HCT116 (cell line): ENCODE measurements around the gene SLC66A1.

Source experiments
- CBX3 ChIP-seq: IDR thresholded peaks from 2 replicates; pipeline ENCODE4 v1.6.1; 2012; ENCODE audit warnings: low read depth
- CEBPB ChIP-seq: IDR thresholded peaks from 2 replicates; pipeline ENCODE4 v1.6.1; 2012; ENCODE audit warnings: low read depth
- CTCF ChIP-seq, 3 experiments: fragments of 200-600 bp in 1 of 3; sonication (generic) in 1 of 3; IDR thresholded peaks in 2 of 3; conservative IDR thresholded peaks in 1 of 3; 2 replicates each; pipeline ENCODE4 v1.5.1; 2012 to 2017; ENCODE audit warnings: low read depth in 2 of 3, low read length in 2 of 3, antibody characterized with exemption in 1 of 3, borderline replicate concordance in 1 of 3, control low read depth in 1 of 3, mild to moderate bottlenecking in 1 of 3, mixed read lengths in 1 of 3, mixed run types in 1 of 3, moderate library complexity in 1 of 3; ENCODE audit not compliant: insufficient read depth in 1 of 3
- POLR2A ChIP-seq: IDR thresholded peaks from 2 replicates; pipeline ENCODE4 v1.7.0; 2011; ENCODE audit warnings: borderline replicate concordance; ENCODE audit not compliant: insufficient read depth, insufficient read length; ENCODE audit errors: extremely low read depth
- POLR2AphosphoS5 ChIP-seq: IDR thresholded peaks from 2 replicates; pipeline ENCODE4 v1.6.1; 2011; ENCODE audit warnings: mild to moderate bottlenecking, low read depth, low read length, moderate library complexity
- SP1 ChIP-seq: IDR thresholded peaks from 2 replicates; pipeline ENCODE4 v1.6.1; 2012; ENCODE audit warnings: low read depth
- ZBTB33 ChIP-seq: IDR thresholded peaks from 2 replicates; pipeline ENCODE4 v1.6.1; 2011; ENCODE audit warnings: mild to moderate bottlenecking, low read length, moderate library complexity; ENCODE audit not compliant: insufficient replicate concordance; ENCODE audit errors: extremely low read depth

GRCh38 chr1:19306941-19307340 lies 5.2 kb upstream of the SLC66A1 start:
- no peak for TF ChIP-seq CEBPB
- TF ChIP-seq CTCF (IDR thresholded peaks at IDR 0.05 in 2 of 3, conservative IDR thresholded peaks at IDR 0.05 in 1 of 3; ENCODE audit: borderline replicate concordance in 1 of 3, insufficient read depth in 1 of 3, low read depth in 2 of 3, low read length in 2 of 3) = no peak
- TF ChIP-seq POLR2A = no peak
- TF ChIP-seq POLR2AphosphoS5 = no peak
- TF ChIP-seq CBX3 = no peak
- no peak for TF ChIP-seq ZBTB33
- no peak for TF ChIP-seq SP1
